HG03039 (cell line): ENCODE data around the gene LRRK1.

Source experiments
- ATAC-seq: cut with Tn5 transposase; IDR thresholded peaks from one replicate; pipeline ENCODE4 v1.9.1; 2021; ENCODE audit warnings: mild to moderate bottlenecking, moderate library complexity; ENCODE audit not compliant: unreplicated experiment

The LRRK1 gene

DNA sequence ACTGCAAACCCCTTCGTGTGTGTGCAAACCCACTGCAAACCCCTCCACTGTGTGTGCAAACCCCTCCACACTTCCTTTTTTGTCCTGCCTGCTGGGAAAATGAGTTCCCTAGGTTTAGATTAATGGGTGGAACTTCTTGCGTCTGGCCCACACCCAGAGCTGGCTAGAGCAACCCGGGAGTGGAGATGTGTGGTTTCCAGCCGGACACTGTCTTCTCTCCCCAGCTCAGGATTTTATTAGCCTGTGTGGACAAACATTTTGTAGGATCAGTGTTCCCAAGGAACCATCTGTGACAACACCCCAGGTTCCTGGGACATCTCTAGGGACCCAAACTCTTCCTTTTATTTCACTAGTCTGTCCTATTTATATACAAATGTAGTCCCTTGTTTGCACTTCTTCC, 9.6 kb upstream of the LRRK1 start:
- no peak for ATAC-seq

DNA sequence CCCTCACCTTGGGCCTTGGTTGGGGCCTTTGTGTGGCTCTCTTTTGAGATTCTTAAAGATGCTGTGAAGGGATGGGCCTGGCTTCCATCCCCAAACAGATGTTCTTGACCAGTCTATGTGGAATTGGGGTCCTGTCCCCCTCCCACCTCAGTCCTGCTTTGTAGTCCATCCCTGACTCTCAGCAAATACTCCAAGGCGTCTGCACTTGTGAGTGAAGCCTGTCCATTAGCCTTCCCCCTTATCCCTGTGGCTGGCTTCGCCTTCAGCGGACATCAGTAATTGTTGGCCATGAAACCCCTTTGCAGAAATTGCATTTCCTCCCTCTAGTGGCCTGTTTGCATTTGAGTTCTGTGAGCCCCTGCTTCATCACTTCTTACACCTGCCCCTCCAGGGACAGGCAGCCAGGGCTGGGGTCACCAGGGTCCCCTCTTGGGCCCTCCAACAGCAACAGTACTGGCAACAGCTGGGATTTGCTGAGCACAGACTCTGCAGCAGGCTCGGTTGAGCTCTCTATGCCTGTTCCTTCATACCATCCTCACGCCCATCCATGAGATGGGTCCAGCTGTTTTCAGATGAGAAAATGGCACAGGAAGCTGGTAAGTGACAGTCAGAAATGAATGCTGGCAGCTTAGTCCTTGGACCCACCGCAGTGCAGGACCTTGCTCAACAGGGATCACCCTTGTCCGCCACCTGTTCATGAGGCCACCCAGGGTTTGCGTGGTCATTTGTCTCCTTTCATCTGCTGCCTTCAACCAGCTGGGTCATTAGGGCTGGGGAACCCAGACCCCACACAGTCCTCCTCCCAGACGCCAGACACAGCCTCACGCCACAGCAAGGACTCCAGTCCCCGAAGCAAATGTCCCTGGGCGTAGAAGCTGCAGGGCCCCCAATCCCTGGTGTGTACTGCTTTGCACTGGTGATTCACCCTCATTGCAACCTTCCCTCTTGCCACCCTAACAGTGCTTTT, 8.9 kb upstream of the LRRK1 start:
- ATAC-seq = no peak

DNA sequence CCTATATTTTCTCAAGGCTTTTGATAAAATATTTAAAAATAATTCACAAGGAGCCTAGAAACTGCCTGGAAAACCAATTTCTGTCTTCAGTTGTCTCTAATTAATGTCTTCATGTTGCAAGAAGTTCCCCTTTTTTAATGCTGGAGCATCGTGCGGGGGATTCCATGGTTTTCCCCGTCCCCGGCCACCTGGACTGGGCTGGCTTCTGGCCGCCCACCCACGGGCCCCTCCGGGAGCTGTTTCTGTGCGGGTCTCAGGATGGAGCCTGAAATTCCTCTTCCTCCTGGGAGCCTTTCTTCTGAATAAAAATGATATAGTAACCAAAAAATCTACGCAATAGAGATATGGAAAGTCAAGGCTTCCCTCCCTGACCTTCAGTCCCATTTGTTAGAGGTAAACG, 8.1 kb upstream of the LRRK1 start:
- ATAC-seq = no peak

DNA sequence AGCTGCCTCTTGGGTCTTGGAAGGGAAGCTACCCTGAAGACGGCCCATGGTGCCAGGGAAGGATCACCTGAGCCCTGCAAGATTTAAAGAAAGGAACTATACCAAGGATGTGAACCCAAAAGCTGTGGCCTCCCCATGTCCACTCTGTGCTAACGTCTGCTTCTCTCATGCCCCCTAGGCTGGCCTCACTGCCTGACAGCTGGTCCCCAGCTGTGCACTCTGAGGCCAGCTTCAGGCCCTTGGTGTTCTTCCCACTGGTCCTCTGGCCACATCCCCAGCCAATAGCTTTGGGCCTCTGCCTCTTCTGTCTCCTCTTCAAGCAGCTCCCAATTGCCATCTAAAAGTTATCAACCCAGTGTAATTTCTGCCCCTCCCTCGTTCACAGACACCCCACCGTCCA, 5.2 kb upstream of the LRRK1 start:
- ATAC-seq = no peak

DNA sequence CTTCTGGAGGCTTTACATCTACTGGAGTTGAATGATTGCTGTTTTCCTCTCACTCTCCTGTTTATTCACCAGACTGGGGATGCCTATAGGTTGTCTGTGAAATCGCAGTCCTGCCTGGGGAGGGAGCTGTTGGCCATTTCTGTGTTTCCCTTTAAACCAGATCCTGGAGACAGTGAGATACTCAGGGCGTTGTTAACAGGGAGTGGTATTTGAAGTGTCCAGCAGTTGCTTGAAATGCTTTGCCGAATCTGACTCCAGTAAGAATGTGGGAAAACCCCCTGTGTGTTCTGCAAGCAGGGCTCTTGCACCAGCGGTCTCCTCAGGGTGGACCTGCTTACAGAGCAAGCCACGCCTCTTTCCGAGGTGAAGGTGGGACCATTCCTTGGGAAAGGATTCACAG, 4.3 kb upstream of the LRRK1 start:
- ATAC-seq = no peak

DNA sequence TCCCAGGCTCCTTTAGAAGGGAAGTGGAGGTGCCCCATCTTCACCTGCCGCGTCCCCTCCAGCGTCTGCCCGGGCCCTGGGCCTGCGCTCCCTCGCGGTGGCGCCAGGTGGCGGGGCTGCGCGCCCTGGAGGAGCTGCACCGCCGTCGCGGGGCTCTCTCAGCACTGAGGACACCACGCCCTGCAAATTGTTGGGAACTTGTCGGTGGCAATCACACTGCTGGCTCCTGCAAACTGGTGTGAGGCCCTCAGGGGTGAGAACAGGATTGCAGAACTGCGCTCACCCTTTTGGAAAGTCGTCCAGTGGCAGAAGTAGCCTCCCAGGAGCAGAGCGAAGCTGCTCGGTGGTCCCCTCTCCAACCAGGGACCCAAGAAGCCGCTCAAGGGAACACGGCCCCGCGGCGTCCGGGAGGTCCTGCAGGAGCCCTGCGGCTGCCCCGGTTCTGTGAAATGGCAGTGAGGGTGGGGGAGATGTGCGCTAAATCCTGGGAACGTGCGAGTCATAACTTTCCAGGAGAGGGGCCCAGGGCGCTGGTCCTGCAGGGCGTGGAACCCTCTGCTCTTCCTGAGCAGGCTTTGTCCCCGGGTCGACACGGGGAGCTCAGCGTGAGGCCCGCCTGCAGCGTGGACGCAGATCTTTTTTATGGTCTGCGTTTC, 995 bp upstream of the LRRK1 start:
- ATAC-seq = peak; percentile 58

DNA sequence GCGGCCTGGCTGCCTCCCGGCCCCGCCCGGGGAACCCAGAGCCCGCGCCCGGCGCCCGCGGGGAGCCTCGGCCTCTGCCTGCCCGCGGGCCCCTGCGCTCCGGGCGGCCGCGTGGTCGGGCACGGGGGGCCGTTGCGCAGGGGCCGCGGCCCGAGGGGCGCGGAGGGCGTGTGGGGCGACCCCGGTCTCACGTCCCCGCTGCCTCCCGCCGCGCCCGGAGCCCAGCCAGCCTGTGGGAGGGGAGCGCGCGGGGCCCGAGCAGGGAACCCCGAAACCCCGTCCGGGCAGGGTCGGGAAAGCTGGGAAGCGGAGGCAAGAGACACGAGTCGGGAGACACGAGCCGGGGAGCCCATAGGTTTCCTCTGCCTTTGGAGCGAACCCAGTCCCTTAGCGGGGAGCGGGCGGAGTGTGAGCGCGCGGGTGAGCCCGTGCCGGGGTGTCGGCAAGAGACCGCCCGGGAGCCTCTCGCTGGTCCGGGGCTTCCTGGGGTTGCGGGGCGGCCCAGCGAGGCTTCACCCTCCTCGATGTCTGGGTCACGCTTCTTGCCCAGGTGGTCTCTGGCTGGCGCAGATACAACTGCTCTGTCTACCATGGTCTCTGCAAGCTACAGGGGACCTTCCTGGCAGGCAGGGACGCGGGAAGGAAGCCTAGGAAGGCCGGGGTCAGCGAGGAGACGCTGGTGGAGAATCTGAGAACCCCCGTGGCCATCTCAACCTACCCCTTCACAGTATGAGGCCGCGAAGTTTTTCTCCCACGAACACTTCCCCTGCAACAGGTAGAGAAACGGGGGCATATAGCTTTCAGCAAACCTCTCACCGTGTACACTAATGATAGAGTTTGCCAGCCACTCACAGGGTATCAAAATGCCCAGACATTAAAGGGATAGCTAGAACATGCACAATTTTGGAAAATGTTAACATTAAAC, 586 bp downstream of the LRRK1 start:
- ATAC-seq = no peak

DNA sequence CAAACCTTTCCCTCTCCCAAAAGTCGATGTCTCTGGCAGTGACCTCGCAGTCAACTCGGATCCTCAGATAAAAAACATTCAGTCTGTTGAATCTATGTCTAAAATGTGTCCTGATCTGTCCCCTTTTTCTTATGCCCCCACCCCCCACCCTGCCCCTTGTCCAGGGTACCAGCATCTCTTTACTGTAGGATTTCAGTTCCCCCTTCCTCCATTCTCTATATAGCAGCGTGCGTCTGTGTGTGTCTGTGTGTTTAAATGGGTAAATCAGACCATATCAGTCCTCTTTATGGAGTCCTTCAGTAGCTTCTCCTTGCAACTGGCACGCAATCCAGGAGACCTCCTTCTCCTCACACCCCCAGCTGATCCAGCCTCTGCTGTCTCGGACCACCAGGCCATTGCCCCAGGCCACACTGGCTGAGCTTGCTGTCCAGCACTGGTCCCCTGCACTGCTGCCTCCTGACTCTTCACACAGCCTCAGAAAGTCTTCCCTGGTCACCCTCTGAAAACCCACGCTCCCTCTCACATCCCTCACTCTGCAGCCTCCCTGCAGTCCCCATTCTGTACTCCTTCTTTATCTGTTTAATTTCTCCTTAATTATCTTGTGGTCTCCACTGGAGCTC, 1.5 kb downstream of the LRRK1 start:
- ATAC-seq = no peak

DNA sequence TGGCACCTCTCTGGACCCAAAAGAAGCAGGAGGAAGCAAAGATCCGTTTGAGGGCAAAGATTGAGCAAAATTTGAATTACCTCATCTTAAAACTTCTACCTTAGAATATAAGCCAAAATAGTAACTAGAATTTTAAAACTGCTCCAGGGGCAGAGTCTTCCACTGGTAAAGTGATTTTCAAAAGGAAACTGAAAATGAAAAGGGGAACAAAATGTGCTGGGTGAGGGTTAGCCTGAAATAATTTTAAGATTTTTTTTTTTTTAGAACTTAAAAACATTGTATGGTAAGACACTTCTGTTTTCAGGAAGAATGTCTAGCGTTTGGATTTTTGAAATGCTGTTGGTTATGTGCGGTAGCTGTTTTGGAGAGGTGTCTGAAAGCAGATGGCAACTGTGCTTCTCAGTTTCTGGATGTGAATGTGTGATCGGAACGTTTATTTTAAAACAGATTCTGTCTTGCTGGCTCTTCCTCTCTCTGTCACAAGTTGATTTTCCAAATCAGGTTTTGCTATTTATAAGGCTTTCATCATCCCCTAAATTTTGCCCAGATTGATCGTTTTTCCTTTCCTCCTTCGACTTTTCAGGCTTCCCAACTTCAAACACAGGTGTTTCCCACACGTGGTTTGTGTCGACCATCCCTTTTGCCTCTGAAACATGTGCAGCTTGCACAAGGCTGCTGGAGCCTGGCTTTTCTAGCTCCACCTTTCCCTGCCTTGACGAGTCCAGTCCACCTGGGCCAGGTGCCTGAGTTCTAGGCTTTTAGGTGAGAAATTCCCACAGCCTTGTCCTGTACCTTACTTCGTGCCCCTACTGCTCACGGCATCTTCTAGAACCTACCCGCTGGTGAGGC, 3.3 kb downstream of the LRRK1 start:
- no peak for ATAC-seq

DNA sequence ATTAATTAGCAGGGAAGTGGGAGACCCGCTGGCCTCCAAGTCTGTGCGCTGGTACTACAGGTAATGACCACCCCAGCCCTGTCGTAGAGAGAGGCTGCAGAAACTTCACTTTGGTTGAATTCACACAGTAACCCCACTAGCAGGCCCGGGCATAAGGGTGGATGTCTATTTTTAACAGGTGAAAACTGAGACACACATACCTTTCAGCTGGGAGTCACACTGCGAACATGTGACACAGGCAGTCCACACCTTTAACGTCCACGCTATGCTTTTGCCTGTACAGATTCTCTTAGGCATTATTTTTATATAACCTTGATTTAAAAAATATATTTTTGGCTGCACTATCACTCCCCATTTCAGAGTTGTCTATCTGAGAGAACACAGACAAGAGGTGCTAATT, 3.9 kb downstream of the LRRK1 start:
- no peak for ATAC-seq

DNA sequence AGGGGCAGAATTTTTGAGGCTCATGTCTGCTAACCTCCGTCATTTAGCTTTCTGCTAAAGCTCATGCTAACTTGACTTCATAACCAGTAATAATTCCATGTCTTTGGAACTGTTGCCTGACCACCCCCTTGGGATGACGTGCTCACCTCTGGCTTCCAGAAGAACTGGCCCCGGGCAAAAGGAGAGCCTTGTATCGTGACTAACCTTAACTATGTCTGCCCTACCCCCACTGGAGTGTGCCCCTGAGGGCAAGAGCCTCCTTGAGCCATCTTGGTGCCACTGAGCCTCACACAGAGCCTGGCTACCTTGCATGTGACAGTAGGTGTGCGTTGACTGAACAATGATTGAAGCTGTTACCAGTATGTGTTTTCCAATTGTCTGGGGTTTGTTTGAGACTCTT, 4.7 kb downstream of the LRRK1 start:
- no peak for ATAC-seq

DNA sequence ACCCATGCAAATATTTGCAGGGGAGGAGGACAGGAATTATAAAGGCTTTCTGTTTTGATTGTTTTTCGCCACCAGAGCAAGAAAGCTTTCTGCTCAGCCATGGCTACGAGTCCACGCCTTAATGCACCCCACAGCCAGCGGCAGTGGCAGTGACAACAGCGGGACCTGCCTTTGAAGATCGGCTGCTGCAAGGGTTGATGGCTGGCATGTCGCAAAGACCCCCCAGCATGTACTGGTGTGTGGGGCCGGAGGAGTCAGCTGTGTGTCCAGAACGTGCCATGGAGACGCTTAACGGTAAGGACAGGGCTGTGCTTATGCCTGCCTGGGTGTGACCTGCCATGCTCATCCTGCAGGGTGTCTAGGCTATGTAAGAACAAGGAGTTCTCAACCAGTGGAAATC, 5.3 kb downstream of the LRRK1 start:
- no peak for ATAC-seq

DNA sequence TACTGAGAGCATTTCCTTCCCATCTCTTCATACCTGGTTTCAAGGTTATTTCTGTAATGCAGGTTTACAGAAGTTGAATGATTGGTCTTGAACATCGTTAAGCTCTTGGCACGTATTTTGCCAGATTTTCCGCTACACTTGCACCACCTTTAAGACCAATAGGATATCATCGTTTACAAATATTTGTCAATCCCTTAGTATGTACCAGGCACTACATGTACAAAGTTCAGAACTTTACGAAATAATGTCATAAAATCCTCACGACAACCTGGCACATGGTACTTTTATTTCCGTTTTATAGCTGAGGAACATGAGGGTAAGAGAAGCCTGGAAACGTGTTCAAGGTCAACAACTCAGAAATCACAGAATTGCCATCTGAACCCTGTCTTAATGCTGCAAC, 6.3 kb downstream of the LRRK1 start:
- ATAC-seq = no peak

DNA sequence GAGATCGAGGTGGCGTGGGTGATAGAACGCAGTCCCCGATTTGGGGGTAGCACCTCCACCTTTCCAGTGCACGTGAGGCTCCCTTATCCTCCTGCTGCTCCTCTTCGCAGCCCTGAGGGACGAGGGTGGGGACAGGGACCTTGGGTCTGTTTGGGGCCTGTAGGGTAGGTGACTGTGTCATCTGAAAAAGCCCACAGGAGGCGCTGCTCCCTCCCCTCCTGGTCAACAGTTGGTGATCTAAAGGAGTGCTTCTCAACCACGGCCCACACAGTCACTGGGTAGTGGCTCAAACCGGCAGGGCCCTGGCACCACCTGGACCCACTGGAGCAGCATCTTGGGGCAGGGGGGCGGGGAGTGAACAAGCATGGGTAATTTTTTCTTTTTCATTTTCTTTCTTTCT, 7.1 kb downstream of the LRRK1 start:
- no peak for ATAC-seq

DNA sequence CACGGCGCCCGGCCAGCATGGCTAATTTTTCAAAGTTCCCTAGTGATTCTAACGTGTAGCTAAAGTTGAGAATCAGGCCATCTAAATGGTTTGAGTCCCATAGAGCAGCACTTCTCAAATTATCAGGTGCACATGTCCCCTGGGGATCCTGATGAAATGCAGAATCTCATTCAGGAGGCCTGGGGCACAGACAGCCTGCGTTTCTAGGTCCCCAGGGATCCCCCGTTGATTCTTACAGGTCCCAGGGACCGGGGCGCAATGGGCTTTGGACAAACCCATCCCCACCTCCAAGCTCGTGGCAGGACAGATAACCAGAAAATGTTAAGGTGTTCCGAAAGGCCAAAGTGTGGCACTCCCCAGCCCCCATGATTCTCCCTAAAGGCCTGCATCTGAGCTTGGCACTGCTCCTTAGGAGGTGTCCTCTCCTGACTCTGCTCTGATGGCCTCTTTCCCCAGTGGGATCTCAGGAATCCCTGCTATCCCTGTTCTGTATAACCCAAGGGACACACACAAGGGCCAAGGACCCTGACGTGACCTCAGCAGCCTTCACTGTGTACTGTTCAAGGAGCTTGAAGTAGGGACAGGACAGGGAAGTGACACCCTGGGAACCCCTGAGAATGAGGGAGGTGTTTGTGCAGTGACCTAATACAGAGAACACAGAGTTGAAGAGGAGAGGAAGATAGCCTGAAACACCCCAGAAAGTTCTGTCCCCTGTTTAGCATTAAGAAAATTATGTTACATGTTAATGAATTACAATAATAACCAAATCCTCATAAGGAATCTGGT, 8.0 kb downstream of the LRRK1 start:
- ATAC-seq = no peak

DNA sequence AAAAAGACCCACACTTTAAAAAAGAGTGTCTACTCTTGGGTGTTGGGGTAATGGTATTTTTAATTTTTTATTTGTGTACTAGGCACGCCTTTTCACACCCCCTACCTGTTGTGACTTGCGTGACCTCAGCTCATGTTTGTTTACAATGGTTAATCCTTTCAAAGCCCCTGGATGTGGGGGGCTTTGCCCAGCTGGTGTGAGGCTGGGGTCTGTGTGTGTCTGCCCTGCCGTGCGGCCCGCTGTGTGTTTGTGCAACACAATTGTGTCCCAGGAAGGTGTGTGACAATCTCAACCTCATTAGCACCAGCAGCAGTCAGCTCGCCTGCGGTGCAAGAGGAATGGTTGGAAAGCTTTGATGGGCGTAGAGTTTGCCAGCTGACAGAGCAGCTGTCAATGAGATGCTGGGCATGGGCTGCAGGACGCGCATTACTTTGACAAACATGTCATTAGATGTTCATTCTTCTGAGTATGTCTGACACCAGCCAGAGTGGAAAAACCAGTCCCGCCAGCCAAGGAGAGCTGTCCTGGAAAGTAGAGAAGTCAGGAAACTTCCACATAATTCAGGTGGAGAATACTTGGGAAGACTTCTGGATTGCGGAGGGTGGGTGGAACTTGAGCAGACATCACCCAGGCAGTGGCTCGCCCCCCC, 9.6 kb downstream of the LRRK1 start:
- no peak for ATAC-seq

DNA sequence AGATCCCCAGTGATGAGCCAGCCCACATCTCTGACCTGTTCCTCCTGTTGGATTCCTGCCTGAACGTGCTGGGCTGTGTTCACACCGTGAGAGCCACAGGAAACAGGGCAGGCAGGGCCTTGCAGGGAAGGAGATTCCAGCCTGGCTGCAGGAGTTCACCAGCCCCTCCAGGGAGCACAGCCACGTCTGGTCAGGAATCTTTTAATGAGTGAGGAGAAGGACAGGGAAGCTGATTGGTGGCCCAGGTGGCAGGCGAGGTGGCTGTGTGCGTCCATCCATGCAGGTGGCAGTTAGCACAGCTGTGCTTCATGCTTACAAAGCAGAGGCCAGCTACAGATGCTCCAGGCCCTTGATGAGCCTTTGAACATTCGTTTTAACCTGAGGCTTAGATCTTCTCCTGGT, 10.5 kb downstream of the LRRK1 start:
- no peak for ATAC-seq

DNA sequence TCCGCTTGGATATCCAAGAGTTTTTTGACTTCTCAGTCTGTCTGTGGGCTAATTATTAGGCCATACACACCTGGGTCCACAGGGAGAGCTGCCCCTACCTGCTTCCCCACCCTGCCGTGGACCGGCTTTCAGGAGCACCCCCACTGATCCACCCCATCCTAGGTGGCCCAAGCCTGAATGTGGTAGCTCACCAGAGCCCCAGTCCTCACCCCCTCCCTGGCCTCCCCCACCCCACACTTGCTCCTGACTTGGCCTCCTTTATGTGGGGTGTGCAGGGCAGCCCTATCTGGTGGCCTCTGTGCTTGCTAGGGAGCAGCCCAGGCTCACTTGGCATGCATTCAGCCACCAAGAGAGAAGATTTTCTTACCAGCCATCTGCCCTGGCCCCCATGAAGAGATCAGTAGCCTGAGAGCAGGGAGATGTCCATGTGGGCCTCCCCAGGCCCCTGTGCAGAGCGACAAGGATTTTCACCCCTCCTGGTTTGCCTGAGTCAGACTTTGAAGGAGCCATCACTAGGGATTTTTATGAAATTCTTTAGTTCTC, 11.2 kb downstream of the LRRK1 start:
- no peak for ATAC-seq
